ENCODE results near the gene TNFAIP2. TPM values are rescaled to one million over a fixed set of nuclear protein-coding genes. Genes with fewer than 3 reads are reported as not detected.

Gene TNFAIP2
- total and polyA plus RNA-seq, 3 donors from 2014 or later: 44.9 to 92.8 (median 51.8) TPM

DNA sequence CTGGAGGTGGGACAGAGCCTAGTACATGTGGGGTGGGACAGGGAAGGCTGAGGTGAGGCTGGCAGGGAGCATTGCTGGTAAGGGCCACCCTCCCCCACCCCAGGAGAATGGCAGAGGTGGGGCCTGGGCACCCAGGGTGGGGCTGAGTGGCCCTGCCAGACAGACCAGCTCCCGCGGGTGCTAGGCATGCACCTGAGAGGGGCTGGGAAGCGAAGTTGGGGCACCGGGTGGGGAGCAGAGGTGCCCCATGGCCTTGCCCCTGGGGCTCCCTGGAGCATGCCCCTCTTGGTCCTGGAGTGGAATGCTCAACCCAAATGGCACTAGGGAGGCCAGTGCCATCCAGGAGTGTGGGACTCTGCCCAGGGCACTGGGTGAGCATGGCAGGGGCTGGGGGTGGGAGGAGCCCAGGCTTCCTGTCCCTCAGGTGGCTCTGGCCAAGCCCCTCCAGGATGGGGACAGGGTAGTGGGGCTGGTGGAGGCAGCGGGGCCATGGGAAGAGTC lies 1.3 kb downstream of the TNFAIP2 start:
- Histone ChIP-seq H3K4me1 (peaks cover 30% of the 10 kb centered on the region), H3K27ac (no peak overlapping the region)
- intact Hi-C loops (cut with DNase I; ENCODE audit: low total_unique reads): loop anchor here (10.0 kb wide), 1 partner anchor 150 kb away; no protein-coding TSS in a partner anchor

DNA sequence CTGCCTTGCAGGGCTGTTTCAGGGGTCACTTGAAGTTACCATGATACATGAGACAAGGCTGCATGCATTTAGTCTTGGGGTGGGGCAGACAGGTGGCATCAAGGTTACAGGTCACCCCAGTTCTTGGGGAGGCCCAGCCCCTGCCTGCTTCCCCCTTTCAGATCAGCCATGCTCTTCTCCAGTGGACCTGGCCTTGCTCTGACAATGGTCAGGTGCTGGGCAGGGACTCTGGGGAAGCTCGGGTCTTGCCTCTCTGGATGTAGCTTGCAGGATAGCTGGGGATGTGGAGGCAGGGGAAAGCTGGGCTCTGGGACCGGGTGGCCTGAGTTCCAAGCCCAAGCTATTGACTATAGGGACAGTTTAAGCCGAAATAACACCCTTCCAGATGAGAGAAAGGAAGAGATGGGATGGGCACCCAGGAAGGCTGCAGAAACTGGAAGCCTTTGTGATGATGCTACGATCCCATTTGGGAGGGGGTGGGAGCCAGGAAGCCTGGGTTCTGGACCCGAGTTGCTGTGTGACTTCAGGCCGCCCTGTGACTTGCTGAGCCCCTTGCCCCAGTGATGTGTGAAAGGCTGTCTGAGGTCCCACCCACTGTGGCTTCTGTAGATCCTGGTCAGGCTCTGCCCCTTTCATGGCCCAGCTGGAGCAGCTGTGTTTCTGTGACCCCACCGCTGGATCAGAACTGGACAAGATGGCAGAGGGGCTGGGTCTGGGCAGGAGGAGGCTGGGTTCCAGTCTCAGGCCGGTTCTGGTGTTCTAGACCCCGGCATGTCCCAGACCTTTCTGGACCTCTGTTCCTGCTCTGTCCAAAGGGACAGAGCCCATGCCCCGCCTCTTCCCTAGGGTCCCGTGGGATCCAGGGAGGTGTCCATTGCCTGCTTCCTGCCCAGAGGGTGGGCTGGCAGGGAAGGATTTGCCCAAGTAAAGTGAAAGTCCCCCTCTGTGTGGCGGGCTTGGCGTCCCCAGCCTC lies 2.1 kb downstream of the TNFAIP2 start:
- no peak for DNase-seq
- H3K9me3 ChIP-seq: no peaks in the 10 kb centered on the region
- H3K27me3 ChIP-seq: no peaks in the 10 kb centered on the region
- no peak overlapping the region for H3K27ac ChIP-seq
- intact Hi-C loops (cut with DNase I; ENCODE audit: low total_unique reads): loop anchor here (10.0 kb wide), 1 partner anchor 149 kb away; no protein-coding TSS in a partner anchor
- WGBS, 2 donors: 92 to 93% methylated on average over 10 to 13 of the region's 13 CpGs
- H3K4me1 ChIP-seq: peaks cover 32% of the 10 kb centered on the region
- TF ChIP-seq, protein P1, sequence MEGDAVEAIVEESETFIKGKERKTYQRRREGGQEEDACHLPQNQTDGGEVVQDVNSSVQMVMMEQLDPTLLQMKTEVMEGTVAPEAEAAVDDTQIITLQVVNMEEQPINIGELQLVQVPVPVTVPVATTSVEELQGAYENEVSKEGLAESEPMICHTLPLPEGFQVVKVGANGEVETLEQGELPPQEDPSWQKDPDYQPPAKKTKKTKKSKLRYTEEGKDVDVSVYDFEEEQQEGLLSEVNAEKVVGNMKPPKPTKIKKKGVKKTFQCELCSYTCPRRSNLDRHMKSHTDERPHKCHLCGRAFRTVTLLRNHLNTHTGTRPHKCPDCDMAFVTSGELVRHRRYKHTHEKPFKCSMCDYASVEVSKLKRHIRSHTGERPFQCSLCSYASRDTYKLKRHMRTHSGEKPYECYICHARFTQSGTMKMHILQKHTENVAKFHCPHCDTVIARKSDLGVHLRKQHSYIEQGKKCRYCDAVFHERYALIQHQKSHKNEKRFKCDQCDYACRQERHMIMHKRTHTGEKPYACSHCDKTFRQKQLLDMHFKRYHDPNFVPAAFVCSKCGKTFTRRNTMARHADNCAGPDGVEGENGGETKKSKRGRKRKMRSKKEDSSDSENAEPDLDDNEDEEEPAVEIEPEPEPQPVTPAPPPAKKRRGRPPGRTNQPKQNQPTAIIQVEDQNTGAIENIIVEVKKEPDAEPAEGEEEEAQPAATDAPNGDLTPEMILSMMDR (IDR thresholded peaks at IDR 0.05): no peak
- TF ChIP-seq POLR2A (IDR thresholded peaks at IDR 0.05): no peak
- no peak overlapping the region for H3K4me3 ChIP-seq
- H3K36me3 ChIP-seq (ENCODE audit: low read depth, missing control alignments): no peaks in the 10 kb centered on the region

More for the DNA sequence above, 1.3 kb downstream of the TNFAIP2 start:
- DNase-seq: no peak
- Histone ChIP-seq H3K27me3 (no peaks in the 10 kb centered on the region), H3K4me3 (no peak overlapping the region), H3K9me3 (no peaks in the 10 kb centered on the region), H3K36me3 (ENCODE audit: low read depth, missing control alignments) (no peaks in the 10 kb centered on the region)
- TF ChIP-seq, protein P1 (IDR thresholded peaks at IDR 0.05): no peak
- TF ChIP-seq POLR2A (IDR thresholded peaks at IDR 0.05): no peak
- WGBS, 2 donors: 78% methylated on average over 5 of the region's 5 CpGs; no CpG with 5 or more reads in 1 of the 2 donors

DNA sequence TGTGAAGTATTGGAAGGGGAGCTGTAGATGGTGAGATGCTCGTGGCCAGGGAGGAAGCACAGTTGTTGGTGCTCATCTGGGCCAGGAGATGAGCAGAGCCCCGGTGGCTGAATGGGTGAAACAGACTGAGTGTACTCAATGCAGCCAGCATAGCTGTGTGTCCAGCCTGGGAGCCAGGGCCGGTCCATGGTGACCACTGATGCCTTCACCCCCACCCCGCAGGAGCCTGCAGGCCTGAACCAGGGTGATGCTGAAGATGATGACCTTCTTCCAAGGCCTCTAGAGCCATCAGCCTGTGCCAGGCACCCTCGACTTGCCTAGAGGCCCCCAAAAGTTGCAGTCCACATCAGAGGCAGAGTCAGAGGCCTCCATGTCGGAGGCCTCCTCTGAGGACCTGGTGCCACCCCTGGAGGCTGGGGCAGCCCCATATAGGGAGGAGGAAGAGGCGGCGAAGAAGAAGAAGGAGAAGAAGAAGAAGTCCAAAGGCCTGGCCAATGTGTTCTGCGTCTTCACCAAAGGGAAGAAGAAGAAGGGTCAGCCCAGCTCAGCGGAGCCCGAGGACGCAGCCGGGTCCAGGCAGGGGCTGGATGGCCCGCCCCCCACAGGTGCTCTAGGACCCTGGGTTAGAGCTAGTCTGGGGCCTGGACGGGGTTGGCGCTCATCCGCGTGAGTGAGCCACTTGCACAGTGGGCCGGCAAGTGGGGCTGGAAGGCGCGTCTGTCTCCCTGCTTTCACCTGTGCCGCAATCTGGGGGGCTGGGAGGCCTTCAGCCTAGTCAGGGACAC lies 3.0 kb downstream of the TNFAIP2 start:
- Histone ChIP-seq H3K36me3 (ENCODE audit: low read depth, missing control alignments) (no peaks in the 10 kb centered on the region), H3K4me3 (peak overlapping the region; percentile 12 to 34), H3K4me1 (peaks cover 41% of the 10 kb centered on the region), H3K27ac (peak overlapping the region in 1 of 2 donors; percentile 36), H3K9me3 (no peaks in the 10 kb centered on the region), H3K27me3 (no peaks in the 10 kb centered on the region)
- intact Hi-C loops (cut with DNase I; ENCODE audit: low total_unique reads): loop anchor here (10.0 kb wide), 1 partner anchor 149 kb away; no protein-coding TSS in a partner anchor
- TF ChIP-seq POLR2A (IDR thresholded peaks at IDR 0.05): no peak
- TF ChIP-seq, protein P1 (IDR thresholded peaks at IDR 0.05): no peak
- no peak for DNase-seq
- WGBS, 2 donors: 57 to 70% methylated on average over 18 to 21 of the region's 22 CpGs

DNA sequence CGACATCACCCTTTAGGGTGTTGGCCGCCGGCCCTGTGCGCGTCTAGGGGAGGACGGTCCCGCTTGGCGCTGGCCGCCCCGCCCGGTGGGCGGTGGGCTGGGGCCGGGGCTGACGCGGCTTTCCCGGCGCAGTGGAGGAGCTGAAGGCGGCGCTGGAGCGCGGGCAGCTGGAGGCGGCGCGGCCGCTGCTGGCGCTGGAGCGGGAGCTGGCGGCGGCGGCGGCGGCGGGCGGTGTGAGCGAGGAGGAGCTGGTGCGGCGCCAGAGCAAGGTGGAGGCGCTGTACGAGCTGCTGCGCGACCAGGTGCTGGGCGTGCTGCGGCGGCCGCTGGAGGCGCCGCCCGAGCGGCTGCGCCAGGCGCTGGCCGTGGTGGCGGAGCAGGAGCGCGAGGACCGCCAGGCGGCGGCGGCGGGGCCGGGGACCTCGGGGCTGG lies 3.6 kb downstream of the TNFAIP2 start:
- H3K27me3 ChIP-seq: no peaks in the 10 kb centered on the region
- no peaks in the 10 kb centered on the region for H3K36me3 ChIP-seq (ENCODE audit: low read depth, missing control alignments)
- no peak for DNase-seq
- no peak for TF ChIP-seq POLR2A (IDR thresholded peaks at IDR 0.05)
- TF ChIP-seq, protein P1 (IDR thresholded peaks at IDR 0.05): peak in 1 of 3 experiments; percentile 37
- no peaks in the 10 kb centered on the region for H3K9me3 ChIP-seq
- H3K4me3 ChIP-seq: peak overlapping the region; percentile 12 to 34
- H3K27ac ChIP-seq: peak overlapping the region in 1 of 2 donors; percentile 36
- 18 to 32% methylated on average over 5 to 33 of the region's 62 CpGs for WGBS, 2 donors
- intact Hi-C loops (cut with DNase I; ENCODE audit: low total_unique reads): loop anchor here (10.0 kb wide), 1 partner anchor 148 kb away; no protein-coding TSS in a partner anchor
- H3K4me1 ChIP-seq: peaks cover 42% of the 10 kb centered on the region

Data from testis (tissue), 3 donors.